HG02610 (cell line): ENCODE data around the gene PRKCA.

Experiments used
- ATAC-seq: cut with Tn5 transposase; IDR thresholded peaks from one replicate; pipeline ENCODE4 v1.9.1; 2021; ENCODE audit warnings: mild to moderate bottlenecking, moderate library complexity; ENCODE audit not compliant: unreplicated experiment

Gene PRKCA

DNA sequence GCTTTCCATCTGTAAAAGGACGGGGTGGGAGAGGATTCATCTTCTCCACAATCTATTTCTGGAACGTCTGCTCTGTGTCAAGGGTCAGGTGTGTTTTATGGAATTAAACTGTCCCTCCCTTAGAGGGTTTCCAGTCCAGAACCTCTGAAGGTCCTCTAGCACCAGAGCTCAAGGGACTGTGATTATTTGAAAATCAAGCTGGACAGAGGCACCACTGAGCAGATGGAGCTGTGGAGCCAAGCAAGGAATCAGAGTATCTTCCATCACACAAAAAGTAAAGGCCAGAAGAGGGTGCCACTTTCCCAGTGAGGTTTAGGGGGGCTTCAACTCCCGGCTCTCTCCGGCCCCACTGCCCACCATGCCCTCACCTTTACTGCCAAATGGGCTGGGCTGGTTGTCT lies 539.3 kb downstream of the PRKCA start:
- no peak for ATAC-seq

DNA sequence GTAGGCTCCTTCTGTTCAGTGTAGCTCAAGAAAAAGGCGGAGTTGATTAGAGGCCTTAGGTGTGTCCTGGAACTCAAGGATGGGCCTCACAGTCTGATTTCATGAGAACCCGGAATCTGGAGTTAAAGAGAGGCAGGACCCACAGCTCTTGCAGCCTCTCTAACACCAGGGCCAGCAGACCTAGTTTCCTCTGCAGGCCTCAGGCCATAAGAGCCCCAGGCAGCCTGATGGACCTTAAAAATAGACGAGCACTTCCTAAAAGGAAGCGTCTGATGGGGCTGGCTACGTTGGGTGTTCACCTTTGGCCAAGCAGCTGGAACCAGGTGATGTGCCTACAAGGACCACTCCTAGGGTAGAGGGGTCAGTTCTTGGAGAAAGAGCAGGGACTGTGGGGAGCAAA lies 540.1 kb downstream of the PRKCA start:
- ATAC-seq: no peak

DNA sequence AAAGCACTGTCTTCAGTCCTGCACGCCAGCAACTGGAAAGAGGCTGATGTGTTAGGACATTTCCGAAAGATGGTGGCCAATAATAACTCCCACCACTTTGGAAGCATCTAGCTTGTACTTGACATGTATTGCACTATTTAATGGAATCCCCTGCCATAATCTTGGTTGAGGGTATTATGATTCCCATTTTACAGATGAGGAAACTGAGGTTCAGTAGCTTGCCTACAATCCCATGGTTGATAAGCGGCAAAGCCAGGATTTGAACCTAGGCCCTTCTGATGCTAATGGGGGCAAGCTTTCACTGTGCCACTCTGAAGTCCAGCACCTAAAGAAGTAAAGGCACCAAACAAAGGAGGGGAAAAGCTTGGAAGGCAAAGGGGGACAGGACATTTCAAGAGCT lies 540.5 kb downstream of the PRKCA start:
- ATAC-seq: no peak

DNA sequence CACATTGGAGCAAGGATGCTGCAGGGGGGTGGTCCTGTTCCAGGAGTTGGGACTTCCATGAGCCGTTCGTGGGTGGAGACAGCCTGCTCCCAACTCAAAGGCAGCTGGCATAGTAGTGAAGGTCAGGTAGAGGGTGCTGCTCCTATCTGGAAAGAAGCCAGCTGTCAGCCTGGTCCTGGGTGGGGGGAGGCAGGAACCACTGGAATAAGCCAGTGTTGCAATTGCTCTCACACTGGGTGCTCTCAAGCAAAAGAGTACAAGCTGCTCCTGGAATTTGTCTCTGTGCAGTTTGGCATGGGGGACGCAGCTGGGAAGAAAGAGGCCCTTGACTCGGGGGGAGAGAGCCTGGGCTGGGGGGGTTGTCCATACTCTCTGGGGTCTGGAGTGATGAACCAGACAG lies 541.2 kb downstream of the PRKCA start:
- ATAC-seq: no peak

DNA sequence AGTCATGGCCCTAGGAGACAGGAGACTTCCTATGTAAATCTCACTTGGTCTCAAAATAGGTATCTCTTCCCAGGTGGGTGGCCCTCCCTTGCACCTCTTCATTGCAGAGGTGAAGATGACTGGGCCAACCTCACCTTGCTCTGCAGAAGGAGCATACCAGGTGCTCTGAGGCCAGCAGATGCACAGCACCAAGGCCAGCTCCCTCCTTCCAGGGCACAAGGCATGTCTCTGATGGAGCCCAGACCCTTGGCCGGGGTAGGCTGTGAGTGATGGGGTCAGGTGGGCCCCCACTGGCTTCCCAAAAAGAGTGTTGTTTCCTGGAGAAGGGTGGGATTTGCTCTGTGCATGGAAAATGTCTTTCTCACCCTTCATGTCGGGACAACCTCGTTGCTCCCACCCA lies 545.3 kb downstream of the PRKCA start:
- no peak for ATAC-seq

DNA sequence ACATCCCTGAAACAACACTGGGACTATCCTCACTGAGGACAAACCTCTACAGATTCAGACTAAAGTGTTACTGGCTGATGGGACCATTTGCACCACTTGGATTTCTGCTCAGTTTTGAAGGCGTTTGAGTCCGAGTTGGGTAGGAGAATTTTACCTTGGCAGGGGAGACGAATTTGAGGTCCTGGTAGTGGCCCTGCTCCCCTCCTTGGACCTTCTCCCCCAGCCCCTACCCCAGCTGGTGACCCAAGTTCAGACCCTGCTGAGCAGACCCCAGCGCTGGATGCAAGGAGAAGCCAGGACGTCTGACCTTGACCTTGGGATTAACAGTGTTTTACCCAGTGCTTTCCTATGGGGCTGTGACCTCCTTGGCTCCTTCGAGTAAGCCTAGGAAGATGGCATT lies 546.1 kb downstream of the PRKCA start:
- no peak for ATAC-seq

DNA sequence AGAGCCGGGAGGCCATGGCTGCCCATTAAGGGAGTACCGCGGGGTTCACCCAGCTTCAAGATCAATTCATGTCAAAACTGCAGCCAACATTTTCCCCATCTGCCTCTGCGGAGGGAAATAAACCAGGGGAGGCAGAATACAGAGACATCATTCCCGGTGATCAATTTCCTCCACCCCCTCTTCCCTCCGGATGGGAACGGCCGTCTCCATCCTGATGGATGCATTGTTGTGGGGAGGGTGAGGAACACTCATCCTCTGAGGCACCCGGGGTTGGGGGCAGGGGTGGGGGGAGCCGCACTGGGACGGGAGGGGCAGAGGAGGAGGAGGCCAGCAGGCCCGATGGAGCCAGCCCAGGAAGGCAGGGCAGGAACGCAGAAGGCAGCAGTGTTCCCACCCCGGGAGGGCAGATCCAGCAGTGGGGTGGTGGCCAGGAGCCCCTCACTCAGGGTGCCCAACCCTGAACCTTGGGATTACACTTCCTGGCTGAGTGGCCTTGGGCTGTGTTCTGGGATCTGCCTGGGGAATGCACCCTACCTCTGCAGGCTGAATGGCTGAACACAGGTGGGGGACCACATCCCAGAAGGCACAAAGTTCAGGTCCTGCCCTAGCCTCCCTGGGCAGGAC lies 546.7 kb downstream of the PRKCA start:
- no peak for ATAC-seq

DNA sequence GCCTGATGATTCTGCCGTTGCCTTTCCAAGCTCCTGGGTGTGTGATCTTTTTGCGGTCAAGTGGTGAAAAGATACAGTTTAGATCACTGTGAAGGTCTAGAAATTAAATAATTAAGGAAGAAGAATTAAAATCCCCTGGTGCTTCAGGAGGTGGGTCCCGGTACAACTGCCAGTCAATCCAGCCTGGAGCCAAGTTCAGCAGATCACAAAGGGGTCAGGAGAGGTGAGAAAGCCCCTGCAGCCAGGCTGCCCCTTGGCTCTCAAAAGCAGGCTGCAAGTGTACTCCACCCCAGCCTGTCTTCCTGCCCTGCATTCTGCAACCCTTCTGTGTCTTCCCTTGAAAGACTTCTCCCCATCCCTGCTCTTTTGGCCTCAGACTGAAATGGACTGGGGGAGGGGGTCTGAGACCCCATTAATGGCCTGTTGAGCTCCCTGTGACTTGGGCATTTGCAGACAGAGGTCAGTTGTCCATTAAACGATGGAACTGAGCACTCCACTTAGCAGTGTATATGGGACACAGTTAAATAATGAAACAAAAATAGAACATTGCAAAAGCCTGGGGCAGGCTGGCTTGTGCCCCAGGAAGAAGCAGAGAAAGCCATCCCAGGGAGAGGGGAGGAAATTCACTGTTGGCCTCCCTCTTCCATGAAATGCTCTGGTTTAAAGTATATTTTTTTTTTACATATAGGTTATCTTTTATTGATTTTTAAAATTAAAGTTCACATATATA lies 547.6 kb downstream of the PRKCA start:
- ATAC-seq: no peak

DNA sequence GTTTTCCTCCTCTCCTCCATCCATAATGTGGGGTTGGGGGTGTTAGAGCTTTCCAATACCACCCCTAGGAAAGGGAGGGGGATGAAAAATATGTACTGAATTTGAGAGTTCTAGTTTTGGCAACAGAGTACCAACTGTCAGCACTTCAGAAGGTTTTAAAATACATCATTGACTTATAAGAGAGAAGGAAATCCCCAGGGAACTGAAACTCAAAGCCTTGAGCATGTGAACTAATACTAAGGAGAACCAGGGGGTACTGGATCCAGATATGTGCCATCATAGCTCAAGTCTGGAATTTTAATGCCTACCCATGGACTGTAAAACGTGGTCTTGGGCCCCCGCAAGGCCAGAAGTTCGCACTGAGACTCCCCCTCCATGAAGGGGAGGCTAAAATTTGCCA lies 548.3 kb downstream of the PRKCA start:
- ATAC-seq: no peak

DNA sequence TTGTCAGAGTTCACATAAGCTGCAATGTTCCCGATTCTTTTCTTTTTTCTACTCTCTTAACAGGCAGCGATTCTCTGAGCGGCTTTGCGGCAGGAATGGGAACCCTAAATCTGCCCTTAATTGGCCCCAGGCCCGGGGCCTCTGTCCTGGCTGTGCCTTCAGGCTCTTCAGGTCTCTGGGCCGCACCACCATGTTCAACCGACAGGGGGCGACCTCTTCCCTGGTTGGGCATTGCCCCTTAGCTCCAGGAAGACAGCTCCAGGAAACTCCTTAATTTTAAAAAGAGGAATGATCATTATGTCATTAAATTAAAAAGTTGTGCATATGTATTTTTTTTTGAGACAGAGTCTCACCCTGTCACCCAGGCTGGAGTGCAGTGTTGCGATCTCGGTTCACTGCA lies 552.8 kb downstream of the PRKCA start:
- no peak for ATAC-seq

DNA sequence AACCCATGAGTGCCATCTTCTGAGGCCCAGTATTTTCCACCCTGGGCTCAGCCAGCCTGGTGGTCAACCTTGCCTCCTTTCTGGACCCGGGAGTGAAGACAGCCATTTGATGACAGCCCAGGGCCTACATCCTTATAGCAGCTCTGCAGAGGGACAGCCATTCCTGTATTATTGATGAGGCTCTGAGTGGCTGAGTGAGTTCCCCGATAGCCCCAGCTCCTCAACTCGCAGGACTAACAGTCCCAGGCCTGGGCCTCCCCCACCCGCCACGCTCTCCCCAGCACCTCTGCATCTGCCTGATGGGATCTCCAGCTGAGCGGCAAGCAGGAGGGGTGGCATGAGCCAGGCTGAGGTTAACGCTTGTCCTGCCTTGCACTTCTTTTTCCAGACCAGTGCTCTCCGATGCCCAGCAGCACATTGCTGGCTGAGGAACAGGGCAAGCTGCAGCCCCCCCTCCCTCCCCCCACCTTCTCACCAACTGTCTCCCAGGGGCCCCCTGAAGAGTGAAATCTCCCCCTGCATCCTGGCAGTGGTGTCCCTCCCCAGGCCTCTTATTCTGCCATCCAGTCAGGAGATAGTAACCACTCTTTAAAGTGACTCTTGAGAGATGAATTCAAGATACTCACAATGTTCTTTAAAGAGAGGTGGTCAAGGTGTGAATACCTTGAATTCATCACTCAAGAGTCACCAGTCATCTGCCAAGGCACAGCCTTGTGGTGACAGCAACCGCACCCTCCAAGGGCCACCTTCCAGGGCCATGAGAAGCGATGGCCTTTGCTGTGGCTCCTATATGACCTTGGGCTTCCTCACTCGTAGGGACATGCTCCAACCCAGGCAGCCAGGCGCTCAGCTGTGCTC lies 556.0 kb downstream of the PRKCA start:
- ATAC-seq: no peak

DNA sequence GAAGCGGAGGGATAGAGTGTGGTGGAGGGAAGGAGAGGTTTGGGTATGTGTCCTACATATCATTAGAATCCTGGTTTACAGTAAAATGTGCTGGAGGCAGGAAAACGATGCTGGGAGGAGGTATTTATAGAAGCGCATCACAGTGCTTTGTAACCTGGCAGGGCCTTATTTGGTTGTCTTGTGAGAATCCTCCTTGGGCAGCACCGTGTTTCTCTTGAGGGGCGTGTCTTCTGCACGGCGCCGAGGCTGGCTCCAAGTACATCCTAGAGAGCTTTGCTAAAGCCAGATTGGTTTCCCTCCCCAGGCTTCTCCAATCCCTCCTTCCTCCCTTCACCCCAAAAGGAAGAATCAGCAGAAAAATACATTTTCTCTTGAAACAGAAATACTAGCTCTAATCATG lies 556.9 kb downstream of the PRKCA start:
- ATAC-seq: no peak

DNA sequence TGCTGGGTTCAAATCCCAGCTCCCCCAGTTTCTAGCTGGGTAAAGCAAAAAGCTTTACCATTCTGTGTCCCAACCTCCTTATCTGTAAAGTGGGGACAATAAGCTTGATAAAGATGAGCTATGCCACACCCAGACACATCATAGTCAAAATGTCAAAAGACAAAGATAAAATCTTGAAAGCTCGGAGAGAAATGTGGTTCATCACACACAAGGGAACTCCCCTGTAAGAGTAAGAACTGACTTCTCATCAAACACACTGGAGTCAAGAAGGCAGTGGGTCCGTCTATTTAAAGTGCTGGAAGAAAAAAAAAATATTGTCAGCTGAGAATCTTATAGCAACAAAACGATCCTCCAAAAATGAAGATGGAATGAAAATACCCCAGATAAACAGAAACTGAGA lies 557.8 kb downstream of the PRKCA start:
- ATAC-seq: no peak
